NT2/D1 (cell line): ENCODE results near the gene TNFAIP8L3.

Source experiments
- DNase-seq: peaks from one replicate; pipeline ENCODE4 v3.0.0-alpha.2; 2011; ENCODE audit warnings: low read depth, low spot score
- H3K27me3 ChIP-seq: 2 replicates; pipeline ENCODE4 v1.6.0; 2011; ENCODE audit warnings: mild to moderate bottlenecking; ENCODE audit not compliant: insufficient read length, insufficient read depth
- H3K36me3 ChIP-seq: 2 replicates; pipeline ENCODE4 v1.6.1; 2011; ENCODE audit warnings: mild to moderate bottlenecking, low read length, mixed read lengths; ENCODE audit not compliant: insufficient read depth, insufficient read length
- H3K4me1 ChIP-seq: 2 replicates; pipeline ENCODE4 v1.5.1; 2011; ENCODE audit not compliant: insufficient read depth, insufficient read length
- H3K4me3 ChIP-seq: 2 replicates; pipeline ENCODE4 v1.5.1; 2011; ENCODE audit warnings: low read depth; ENCODE audit not compliant: insufficient read length
- H3K9ac ChIP-seq: 2 replicates; pipeline ENCODE4 v1.6.0; 2011; ENCODE audit warnings: low read depth; ENCODE audit not compliant: insufficient read length
- H3K9me3 ChIP-seq: 2 replicates; pipeline ENCODE4 v1.5.1; 2011; ENCODE audit warnings: mild to moderate bottlenecking, low read length; ENCODE audit not compliant: insufficient read depth
- SUZ12 ChIP-seq: IDR thresholded peaks from 2 replicates; pipeline ENCODE4 v1.6.1; 2011; ENCODE audit not compliant: insufficient read length, insufficient read depth; ENCODE audit errors: extremely low read depth
- YY1 ChIP-seq: IDR thresholded peaks from 2 replicates; pipeline ENCODE4 v1.6.1; 2011; ENCODE audit not compliant: insufficient read length, insufficient read depth
- ZNF274 ChIP-seq: IDR thresholded peaks from 2 replicates; pipeline ENCODE4 v1.6.1; 2011; ENCODE audit warnings: mild to moderate bottlenecking, low read depth, low read length

TNFAIP8L3 gene

GRCh38 chr15:51077221-51078153 lies 17.2 kb downstream of the TNFAIP8L3 start:
- no peaks in the 10 kb centered on the region for H3K27me3 ChIP-seq
- H3K36me3 ChIP-seq, result no peaks in the 10 kb centered on the region
- no peaks in the 10 kb centered on the region for H3K4me1 ChIP-seq
- peak overlapping the region; percentile 2 for H3K4me3 ChIP-seq
- no peaks in the 10 kb centered on the region for H3K9me3 ChIP-seq
- H3K9ac ChIP-seq, result peak overlapping the region; percentile 36
- DNase-seq, result peak; percentile 22
- TF ChIP-seq SUZ12 (no peak), YY1 (no peak), ZNF274 (no peak)

GRCh38 chr15:51076524-51077220 lies 18.0 kb downstream of the TNFAIP8L3 start:
- Histone ChIP-seq H3K9me3 (no peaks in the 10 kb centered on the region), H3K36me3 (no peaks in the 10 kb centered on the region), H3K27me3 (no peaks in the 10 kb centered on the region), H3K4me1 (no peaks in the 10 kb centered on the region), H3K9ac (no peak overlapping the region), H3K4me3 (no peak overlapping the region)
- no peak for DNase-seq
- TF ChIP-seq YY1 (no peak), SUZ12 (no peak), ZNF274 (no peak)

DNA sequence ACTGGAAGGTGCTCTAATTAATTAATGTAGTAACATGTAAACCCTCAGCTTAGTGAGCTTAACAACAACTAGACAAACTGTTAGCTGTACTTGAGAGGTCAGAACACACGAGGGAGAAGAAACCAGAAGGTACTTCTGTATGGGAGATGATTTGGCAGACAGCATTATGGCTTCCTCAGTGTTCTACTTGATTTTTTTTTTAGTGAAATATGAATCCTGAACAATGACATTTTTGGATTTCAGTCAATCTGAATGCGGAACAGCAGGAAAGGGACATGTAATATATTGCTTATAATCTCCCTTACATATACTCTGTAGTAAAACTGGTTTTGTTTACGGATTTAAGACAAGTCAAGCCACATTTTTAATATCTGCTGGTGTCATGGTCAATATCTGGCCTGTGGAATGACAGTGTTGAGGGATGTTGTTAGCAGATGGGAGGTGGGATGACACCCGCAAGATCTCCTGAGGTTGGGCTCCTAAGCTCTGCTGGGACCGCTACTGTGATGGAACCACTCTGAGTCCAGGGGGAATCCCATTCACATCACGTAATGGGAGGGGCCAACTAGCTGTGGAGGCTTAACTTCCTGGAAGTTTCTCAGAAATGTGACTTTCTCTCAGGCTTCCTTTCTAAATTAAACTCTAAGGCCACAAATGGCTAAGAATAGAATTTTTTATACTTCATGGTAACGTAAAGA lies 18.7 kb downstream of the TNFAIP8L3 start:
- no peak overlapping the region for H3K9ac ChIP-seq
- H3K36me3 ChIP-seq, result no peaks in the 10 kb centered on the region
- no peak for DNase-seq
- no peaks in the 10 kb centered on the region for H3K4me1 ChIP-seq
- H3K9me3 ChIP-seq, result no peaks in the 10 kb centered on the region
- no peak overlapping the region for H3K4me3 ChIP-seq
- TF ChIP-seq SUZ12 (no peak), YY1 (no peak), ZNF274 (no peak)
- H3K27me3 ChIP-seq, result no peaks in the 10 kb centered on the region

- no peaks in the 10 kb centered on the region for H3K9me3 ChIP-seq
- H3K4me3 ChIP-seq, result no peak overlapping the region
- H3K36me3 ChIP-seq, result no peaks in the 10 kb centered on the region
- H3K27me3 ChIP-seq, result no peaks in the 10 kb centered on the region
- no peak for DNase-seq
- no peaks in the 10 kb centered on the region for H3K4me1 ChIP-seq
- H3K9ac ChIP-seq, result no peak overlapping the region
- TF ChIP-seq SUZ12, result no peak
- TF ChIP-seq ZNF274, result no peak
- TF ChIP-seq YY1, result no peak
These were observed 19.3 kb downstream of the TNFAIP8L3 start for GRCh38 chr15:51075364-51075763.

DNA sequence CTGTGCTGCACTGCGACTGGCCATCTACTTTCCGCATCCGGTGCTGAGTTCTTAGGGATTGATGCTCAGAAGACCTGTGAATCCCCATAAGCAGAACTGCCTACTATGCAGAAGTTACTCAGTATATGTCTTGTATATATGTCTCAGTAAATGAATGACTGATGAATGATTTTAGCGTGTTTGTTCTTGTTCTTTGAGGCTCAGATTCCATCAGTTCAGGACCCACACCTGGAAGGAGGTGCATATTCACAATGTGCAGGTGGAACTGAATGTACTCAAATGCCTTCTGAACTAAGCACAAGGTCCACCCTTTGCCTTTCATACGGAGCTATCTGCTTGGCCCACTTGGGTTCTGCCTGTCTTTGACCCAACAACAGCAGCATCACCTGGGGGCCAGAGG lies 19.8 kb downstream of the TNFAIP8L3 start:
- Histone ChIP-seq H3K4me1 (no peaks in the 10 kb centered on the region), H3K27me3 (no peaks in the 10 kb centered on the region), H3K9me3 (no peaks in the 10 kb centered on the region), H3K9ac (no peak overlapping the region), H3K4me3 (no peak overlapping the region), H3K36me3 (no peaks in the 10 kb centered on the region)
- no peak for DNase-seq
- TF ChIP-seq YY1 (no peak), ZNF274 (no peak), SUZ12 (no peak)

DNA sequence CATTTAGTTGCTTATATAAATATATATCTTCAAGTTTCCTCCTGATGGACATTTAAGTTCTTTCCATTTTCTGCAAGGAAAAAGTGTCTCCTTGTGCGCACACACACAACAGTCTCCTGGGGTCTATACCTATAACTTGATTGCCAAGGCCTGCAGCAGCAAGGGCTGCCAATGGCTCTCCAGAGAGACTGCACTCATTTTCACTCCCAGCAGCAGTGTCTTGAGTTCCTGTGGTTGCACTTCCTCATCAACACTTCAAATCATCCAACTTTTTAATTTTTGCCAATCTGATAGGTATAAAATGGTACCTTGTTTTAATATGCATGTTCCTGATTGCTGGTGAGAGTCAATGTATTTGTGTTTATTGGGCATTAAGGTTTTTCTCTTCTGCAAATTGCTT lies 23.1 kb downstream of the TNFAIP8L3 start:
- no peaks in the 10 kb centered on the region for H3K36me3 ChIP-seq
- no peaks in the 10 kb centered on the region for H3K27me3 ChIP-seq
- no peaks in the 10 kb centered on the region for H3K9me3 ChIP-seq
- no peak overlapping the region for H3K4me3 ChIP-seq
- no peak overlapping the region for H3K9ac ChIP-seq
- DNase-seq, result no peak
- no peak for TF ChIP-seq YY1
- TF ChIP-seq ZNF274, result no peak
- no peak for TF ChIP-seq SUZ12
- H3K4me1 ChIP-seq, result no peaks in the 10 kb centered on the region
